Ovary (tissue), 9 donors: ENCODE measurements around the gene SNCAIP. TPM values are rescaled to one million over a fixed set of nuclear protein-coding genes. Genes with fewer than 3 reads are reported as not detected.
A peak's percentile ranks its signal among the peaks of the same experiment; 100 is the strongest.

Experiments used
- DNase-seq, 5 donors: peaks; one replicate each; pipeline ENCODE4 v3.0.0-alpha.2; 2019 to 2020
- H3K27ac ChIP-seq, 2 donors: fragments of 200-600 bp; one replicate each; pipeline versions ENCODE4 v1.5.1 to v1.8.0; 2019 to 2022
- H3K27me3 ChIP-seq: fragments of 200-600 bp; one replicate; pipeline ENCODE4 v1.8.0; 2022
- H3K36me3 ChIP-seq: fragments of 200-600 bp; sonication (generic); one replicate; pipeline ENCODE4 v1.5.1; 2019
- H3K4me1 ChIP-seq: one replicate; pipeline ENCODE4 v1.8.1; 2013; ENCODE audit warnings: mild to moderate bottlenecking, moderate library complexity; ENCODE audit not compliant: insufficient read depth
- H3K4me3 ChIP-seq: fragments of 200-600 bp; sonication (generic); one replicate; pipeline ENCODE4 v1.5.1; 2017
- H3K9me3 ChIP-seq, 2 donors: fragments of 200-600 bp in 1 of 2; sonication (generic) in 1 of 2; one replicate each; pipeline versions ENCODE4 v1.5.1 to v1.8.1; 2013 to 2019; ENCODE audit warnings: mild to moderate bottlenecking in 1 of 2, moderate library complexity in 1 of 2
- CTCF ChIP-seq, 3 donors: fragments of 450-650 bp in 2 of 3; fragments of 200-600 bp in 1 of 3; IDR thresholded peaks; one replicate each; pipeline versions ENCODE4 v1.5.1 to v1.8.0; 2016 to 2022; ENCODE audit warnings: antibody characterized with exemption in 3 of 3, mild to moderate bottlenecking in 1 of 3
- EP300 ChIP-seq: sonication (generic); formaldehyde crosslinking; IDR thresholded peaks from one replicate; pipeline ENCODE4 v1.6.1; 2017; ENCODE audit warnings: antibody characterized with exemption
- POLR2A ChIP-seq: fragments of 450-650 bp; IDR thresholded peaks from one replicate; pipeline ENCODE4 v1.6.1; 2017; ENCODE audit warnings: antibody characterized with exemption, mild to moderate bottlenecking, moderate library complexity
- WGBS, 3 donors: extraction: QIAGEN DNeasy Blood & Tissue Kit in 1 of 3; methylation state at CpG; one replicate each; pipeline versions ENCODE4 v1.1.5 to v1.1.7; 2013 to 2017; 5-methylcytosine and 5-hydroxymethylcytosine counted together
- intact Hi-C, 4 donors: fragments of 100-400 bp; cut with DNase I; formaldehyde crosslinking; loops; one replicate each; pipeline versions ENCODE4 v1.11.0 to v1.15.1; 2022 to 2023
- polyA plus RNA-seq, 2 donors: library from polyadenylated mRNA; stranded (reverse); fragments of 200-250 nt in 1 of 2; fragments of 350-450 nt in 1 of 2; fragmentation: Illumina TruSeq in 1 of 2; extraction: RNeasy Lipid Tissue Mini Kit (QIAGEN cat#74804) in 1 of 2; gene quantifications; one replicate each; pipeline ENCODE4 v1.2.3, GENCODE V29; 2013 to 2014
- total RNA-seq, 7 donors: library from RNA; depleted of rRNA in 2 of 7; stranded (reverse); fragments of >200 nt in 2 of 7; fragmentation: NEBNext Ultra II Directional in 3 of 7; extraction: Animal tissue kit (Norgen Biotek cat#: 25700) in 3 of 7; gene quantifications; one replicate each; pipeline versions ENCODE4 v1.1.0 to v1.2.4, GENCODE V29; 2016 to 2023
- donor health status: DM: no; HTN: no; CAD: no; lungs with moderate emphysema.
- donor health status: DM: no; HTN: no; CAD: no.
- donor health status: Bipolar disorder and iron deficiency.
- donor health status: DM: yes; HTN: yes; CAD: no.
- donor health status: DM: no; HTN: no; CAD: no.
- donor health status: DM: yes; HTN: yes; CAD: no.

The SNCAIP gene
- total and polyA plus RNA-seq, 9 donors = 20.4 to 92.5 (median 46.9) TPM

GRCh38 chr5:122419142-122419894 lies 107.3 kb downstream of the SNCAIP start:
- H3K36me3 ChIP-seq = no peaks in the 10 kb centered on the region
- no peak for TF ChIP-seq EP300
- no peak for TF ChIP-seq CTCF (IDR thresholded peaks at IDR 0.05)
- no peak for TF ChIP-seq POLR2A
- 92 to 96% (median 94%) methylated on average over 3 of the region's 3 CpGs for WGBS, 3 donors
- intact Hi-C loops = loop anchor here in 3 of 4 donors (5.0 to 10.0 kb wide), 4 partner anchors 78 to 325 kb away; no protein-coding TSS in a partner anchor
- DNase-seq = no peak
- peaks cover 16% of the 10 kb centered on the region for H3K4me1 ChIP-seq
- H3K27ac ChIP-seq = peak overlapping the region in 1 of 2 donors; percentile 44
- H3K27me3 ChIP-seq = no peaks in the 10 kb centered on the region
- H3K4me3 ChIP-seq = no peak overlapping the region
- H3K9me3 ChIP-seq = no peaks in the 10 kb centered on the region

GRCh38 chr5:122420091-122420490 lies 108.1 kb downstream of the SNCAIP start:
- intact Hi-C loops = no loop called here
- Histone ChIP-seq H3K27me3 (no peaks in the 10 kb centered on the region), H3K4me1 (peaks cover 17% of the 10 kb centered on the region), H3K36me3 (no peaks in the 10 kb centered on the region), H3K27ac (no peak overlapping the region), H3K4me3 (no peak overlapping the region), H3K9me3 (no peaks in the 10 kb centered on the region)
- DNase-seq = no peak
- 21 to 36% (median 25%) methylated on average over 6 of the region's 6 CpGs for WGBS, 3 donors
- TF ChIP-seq EP300 (no peak), POLR2A (no peak), CTCF (IDR thresholded peaks at IDR 0.05) (no peak)

- TF ChIP-seq EP300 = no peak
- TF ChIP-seq CTCF (IDR thresholded peaks at IDR 0.05) = no peak
- no peak for TF ChIP-seq POLR2A
- H3K27ac ChIP-seq = no peak overlapping the region
- no peaks in the 10 kb centered on the region for H3K9me3 ChIP-seq
- DNase-seq = no peak
- WGBS, 3 donors = 24 to 34% (median 31%) methylated on average over 3 of the region's 3 CpGs
- intact Hi-C loops = no loop called here
- H3K4me3 ChIP-seq = no peak overlapping the region
- peaks cover 16% of the 10 kb centered on the region for H3K4me1 ChIP-seq
- H3K36me3 ChIP-seq = no peaks in the 10 kb centered on the region
- H3K27me3 ChIP-seq = no peaks in the 10 kb centered on the region
Measured at GRCh38 chr5:122420537-122421236, 108.7 kb downstream of the SNCAIP start.

DNA sequence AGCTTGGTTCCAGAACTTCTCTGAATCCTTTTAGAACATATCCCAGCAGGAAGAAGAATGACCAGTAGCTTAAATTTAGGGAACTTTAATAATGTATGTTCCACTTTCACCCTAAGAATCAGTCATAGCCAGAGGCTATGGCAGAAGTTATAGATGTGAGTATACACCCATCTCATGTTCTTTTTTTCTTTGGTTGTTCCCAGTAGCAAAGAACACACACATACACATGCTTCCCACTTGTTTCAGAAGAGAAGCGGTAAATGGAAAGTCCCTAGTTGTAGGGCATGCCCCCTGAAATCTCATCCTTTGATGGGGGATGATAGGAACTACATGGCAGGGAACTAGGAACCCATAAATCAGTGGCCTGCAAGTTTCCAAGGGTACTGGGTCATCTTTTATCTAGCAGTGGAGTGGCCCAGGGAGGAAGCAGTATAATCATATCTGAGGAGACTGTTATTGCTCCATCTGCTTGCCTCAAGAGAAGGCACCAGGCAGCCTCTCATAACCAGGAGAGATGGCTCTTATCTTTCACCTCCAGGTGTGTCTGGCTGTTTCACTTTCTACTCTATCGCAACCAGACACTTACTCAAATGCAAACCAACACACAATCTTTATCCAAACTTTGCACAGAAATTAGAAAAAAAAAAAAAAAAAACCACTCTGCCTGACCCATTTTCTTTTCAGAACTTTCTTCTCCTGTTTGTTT lies 109.5 kb downstream of the SNCAIP start:
- WGBS, 3 donors = 74 to 92% (median 75%) methylated on average over 2 of the region's 2 CpGs
- H3K27me3 ChIP-seq = no peaks in the 10 kb centered on the region
- H3K4me1 ChIP-seq = peaks cover 16% of the 10 kb centered on the region
- H3K27ac ChIP-seq = no peak overlapping the region
- no peak for DNase-seq
- H3K4me3 ChIP-seq = no peak overlapping the region
- TF ChIP-seq EP300 (no peak), CTCF (IDR thresholded peaks at IDR 0.05) (no peak), POLR2A (no peak)
- H3K9me3 ChIP-seq = no peaks in the 10 kb centered on the region
- H3K36me3 ChIP-seq = no peaks in the 10 kb centered on the region
- intact Hi-C loops = no loop called here
